DMS53 treated with DMSO at 0.1 percent for 48 hours (cell line): ENCODE data around the gene UGT1A5.
"Not testable (repeated sequence)": the region's sequence is repeated elsewhere in the genome, so short reads cannot be mapped to it uniquely, and the experiment has no call there.

Experiments used
- DNase-seq: peaks from one replicate; lab custom pipeline; 2025; ENCODE audit not compliant: unreplicated experiment; lab: John Stamatoyannopoulos, UW

UGT1A5 gene

DNA sequence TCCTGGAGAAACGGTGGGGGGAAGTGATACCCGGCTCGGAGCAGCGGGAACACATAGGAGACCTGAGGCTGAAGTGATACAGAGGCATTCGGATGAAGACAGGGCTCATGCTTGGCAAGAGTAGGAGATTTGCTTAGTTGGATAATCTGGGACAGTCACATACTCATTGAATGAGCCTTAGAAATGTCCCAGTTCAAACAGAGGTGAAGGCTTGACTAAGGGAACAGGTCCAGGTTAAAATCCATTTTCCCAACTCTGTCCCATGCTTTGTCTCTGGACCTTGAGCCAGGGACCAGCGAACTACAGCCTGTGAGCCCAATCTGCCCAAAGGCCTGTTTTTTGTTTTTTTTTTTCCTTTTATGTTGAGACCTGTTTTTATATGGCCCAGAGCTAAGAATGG lies 18.7 kb upstream of the UGT1A5 start:
- DNase-seq = no peak

DNA sequence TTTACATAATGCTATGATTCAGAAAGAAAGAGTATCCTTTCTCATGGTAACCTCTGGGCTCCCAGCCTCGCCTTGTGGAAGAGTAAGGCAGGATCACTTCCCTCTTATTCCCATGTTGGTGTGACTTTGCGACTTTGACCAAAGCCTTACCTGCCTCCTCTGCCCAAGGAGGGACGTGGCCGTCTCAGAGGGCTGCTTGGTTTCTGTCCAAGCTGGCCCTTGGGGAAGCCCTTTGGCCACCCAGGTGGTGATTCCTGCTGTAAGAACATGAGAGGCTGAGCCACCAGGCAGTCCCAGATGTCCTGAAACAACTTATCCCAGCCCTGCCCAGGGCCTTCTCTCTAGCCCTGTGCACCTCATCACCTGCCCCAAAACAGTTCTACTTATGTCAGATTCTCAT lies 14.0 kb upstream of the UGT1A5 start:
- no peak for DNase-seq

DNA sequence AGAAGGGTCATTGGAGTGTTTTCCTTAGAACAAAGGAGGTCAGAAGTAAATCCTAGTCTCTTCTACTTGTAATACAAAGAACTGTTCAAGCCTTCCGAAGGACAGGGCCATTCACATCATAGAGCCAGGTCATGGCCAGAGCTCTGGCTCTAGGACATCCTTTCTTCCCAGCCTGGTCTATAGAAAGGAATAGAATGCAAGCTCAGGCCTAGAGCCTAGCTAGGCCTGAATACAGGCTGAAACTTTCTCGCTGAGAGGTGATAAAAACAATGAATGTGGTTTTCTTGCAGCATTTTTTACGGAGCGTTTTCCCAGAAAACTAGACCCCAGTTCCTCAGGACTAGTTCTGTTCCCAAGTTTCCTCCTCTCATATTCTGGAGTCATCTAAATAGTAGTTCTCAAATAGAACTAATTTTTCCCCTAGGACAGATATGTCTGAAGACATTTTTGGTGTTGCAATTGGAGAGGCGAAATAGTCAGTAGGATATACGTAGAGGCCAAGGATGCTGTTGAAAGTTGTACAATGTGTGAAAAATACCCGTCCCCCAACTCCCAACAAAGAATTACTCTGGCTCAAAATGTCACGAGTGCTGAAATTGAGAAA lies 13.2 kb upstream of the UGT1A5 start:
- DNase-seq = no peak

DNA sequence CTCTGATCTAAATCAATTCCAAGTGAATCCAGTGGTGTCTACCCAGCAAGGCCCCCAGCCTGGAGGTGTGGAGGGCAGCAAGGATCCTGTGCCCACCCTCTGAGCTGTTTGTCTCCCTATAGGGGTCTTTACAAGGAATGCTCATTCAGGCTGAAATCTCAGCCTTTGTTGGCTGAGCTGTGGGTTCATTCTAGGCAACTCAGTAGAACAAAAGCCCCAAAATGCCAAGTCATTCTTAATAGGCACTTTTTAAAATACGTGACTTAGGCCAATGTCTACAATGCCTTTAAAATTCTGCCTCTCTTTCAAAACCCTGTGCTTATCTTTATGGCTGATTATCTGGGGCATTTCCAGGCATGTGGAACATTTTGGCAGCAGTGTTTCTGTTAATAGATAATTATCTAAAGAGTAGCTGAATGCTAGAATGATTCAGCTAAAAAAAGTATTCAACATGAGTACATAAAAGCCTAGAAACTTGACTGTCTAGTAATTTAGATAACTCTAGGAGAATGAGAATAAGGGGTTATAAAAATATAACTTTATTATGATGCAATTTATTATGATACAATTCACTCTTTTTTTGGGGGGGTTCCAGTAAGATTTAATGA lies 12.6 kb upstream of the UGT1A5 start:
- no peak for DNase-seq

DNA sequence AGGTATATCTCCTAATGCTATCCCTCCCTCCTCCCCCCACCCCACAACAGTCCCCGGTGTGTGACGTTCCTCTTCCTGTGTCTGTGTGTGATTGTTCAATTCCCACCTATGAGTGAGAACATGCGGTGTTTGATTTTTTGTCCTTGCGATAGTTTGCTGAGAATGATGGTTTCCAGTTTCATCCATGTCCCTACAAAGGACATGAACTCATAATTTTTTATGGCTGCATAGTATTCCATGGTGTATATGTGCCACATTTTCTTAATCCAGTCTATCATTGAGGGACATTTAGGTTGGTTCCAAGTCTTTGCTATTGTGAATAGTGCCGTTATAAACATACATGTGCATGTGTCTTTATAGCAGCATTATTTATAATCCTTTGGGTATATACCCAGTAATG lies 11.9 kb upstream of the UGT1A5 start:
- DNase-seq = not testable (repeated sequence)

DNA sequence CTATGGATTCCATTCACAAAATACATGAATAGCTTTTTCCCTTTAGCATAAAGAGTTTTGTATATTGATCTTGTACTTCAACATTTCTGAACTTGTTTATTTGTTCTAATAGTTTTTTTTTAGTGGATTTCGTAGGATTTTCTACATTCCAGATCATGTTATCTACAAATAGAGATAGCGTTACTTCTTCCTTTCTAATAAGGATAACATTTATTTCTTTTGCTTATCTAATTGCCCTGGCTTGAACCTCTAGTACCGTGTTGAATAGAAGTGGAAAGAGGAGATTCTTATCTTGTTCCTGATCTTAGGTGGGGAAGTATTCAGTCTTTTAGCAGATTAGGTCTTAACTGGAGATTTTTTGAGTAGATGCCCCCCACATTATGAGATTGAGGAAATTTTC lies 10.5 kb upstream of the UGT1A5 start:
- no peak for DNase-seq

DNA sequence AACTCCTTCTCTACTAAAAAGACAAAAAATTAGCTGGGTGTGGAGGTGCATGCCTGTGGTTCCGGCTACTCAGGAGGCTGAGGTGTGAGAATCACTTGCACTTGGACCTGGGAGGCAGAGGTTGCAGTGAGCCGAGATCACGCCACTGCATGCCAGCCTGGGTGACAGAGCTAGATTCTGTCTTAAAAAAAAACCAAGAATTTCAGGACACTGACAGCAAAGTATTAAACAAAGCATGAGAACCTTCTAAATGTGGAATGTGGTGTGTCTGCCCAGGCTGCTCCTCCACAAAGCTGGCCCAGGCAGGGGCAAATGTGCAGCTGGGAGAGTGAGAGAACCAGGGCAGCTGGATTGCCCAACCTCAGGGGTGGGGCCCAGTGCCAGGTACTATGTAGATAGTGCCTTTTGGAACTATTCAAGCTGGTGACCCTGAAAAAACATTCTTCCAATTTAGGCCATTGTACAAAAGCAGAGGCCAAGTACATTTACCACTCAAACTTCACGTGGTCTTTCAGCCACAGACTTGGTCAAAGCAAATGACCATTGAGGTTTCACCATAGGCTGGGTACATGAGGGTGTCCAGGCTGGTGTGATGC lies 6.7 kb upstream of the UGT1A5 start:
- DNase-seq = no peak

DNA sequence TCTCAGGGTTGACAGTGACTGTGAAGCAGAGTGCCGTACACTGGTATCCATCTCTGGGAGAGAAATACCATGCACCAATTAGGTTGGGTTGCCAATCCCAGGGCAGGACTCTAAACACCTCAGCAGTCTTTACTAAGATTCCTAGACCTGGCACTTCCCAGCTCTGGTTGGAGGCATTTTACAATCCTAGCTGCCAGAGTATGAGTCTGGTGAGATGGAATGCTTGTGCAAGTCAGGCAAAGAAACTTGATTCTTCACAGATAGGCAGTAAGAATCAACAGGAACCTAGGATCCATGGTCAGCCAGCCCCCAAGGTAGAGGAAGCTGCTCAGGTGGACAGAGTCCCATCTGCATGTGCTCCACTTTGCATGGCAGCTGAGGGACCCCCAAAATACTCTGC lies 6.0 kb upstream of the UGT1A5 start:
- no peak for DNase-seq

DNA sequence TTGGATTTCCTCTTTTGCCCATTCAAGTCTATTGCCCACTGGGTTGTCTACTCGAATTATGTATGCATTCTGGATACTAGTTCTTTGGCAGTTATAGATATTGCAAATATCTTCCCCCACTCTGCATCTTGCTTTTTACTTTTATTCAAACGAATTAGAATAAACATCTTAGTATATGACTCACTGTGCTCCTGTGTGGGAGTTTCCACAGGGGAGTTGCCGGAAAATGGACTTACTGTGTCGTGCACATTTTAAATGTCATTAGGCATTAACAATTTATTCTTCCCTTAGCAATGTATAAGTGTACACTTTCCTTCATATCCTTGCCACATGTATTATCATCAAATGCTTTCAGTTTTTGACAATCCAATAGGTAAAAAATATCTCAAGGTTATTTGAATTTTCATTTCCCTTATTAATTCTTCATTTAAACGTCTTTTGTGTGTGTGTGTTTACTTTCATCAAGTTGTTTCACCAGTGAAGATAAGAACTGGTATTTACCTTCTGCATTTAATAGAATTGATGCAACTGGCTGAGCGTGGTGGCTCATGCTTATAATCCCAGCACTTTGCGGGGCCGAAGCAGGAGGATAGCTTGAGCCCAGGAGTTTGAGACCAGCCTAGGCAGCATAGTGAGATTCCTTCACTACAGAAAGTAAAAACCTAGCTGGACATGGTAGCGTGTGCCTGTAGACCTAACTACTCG lies 4.6 kb upstream of the UGT1A5 start:
- DNase-seq = no peak

DNA sequence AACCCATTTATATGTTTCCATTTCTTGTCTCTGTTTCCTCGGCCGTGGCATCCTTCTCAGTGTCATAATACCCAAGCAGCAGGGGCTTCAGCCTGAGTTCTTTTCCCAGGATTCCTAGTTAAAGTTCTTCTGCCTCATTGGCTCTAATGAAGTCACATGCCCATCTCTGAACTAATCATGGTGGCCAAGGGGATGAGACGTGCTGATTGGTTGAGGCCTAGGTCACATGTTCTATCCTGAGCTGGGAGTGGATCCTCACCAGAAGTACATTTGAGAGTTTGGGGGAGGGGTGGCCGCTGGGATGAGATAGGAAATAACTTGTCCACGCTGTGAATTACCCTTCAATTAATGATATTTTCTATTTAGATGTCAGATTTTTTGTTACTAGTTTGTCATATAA lies 3.8 kb upstream of the UGT1A5 start:
- no peak for DNase-seq

DNA sequence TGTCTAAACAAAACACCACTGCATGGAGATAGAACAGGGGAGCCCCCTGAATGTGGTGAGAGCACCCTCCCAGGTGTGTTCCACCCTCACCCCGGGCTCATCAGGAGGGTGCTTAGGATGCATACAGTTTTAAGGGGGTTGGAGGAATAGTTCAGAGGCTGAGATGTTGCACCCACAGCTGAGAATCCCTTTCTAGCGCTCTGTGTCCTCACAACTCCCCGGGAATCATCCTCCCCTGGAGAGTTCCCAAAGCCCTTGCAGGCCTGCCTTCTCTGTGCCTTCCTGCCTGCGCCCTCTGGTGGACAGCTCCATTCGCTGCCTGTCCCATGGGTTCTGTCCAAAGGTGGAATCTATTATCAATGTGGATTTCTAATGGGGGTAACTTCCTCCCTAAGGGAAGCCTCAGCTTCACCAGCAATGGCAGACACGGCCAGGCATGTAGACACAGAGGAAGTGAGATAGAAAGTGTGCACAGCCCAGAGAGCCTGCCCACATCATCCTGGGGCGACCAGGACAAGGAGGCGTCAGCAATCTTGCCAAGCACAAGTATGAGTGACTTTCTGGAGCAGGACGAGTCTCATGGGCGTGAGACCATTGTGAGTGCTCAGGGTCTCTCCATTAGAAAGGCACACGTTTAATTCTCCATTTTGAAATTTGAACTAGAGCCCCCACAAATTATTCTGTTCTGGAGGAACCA lies 1.2 kb upstream of the UGT1A5 start:
- DNase-seq = peak; percentile 39

DNA sequence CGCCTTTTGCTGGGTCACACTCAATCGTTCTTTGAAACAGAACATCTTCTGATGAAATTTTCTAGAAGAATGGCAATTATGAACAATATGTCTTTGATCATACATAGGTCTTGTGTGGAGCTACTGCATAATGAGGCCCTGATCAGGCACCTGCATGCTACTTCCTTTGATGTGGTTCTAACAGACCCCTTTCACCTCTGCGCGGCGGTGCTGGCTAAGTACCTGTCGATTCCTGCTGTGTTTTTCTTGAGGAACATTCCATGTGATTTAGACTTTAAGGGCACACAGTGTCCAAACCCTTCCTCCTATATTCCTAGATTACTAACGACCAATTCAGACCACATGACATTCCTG lies 532 bp downstream of the UGT1A5 start:
- DNase-seq = no peak

DNA sequence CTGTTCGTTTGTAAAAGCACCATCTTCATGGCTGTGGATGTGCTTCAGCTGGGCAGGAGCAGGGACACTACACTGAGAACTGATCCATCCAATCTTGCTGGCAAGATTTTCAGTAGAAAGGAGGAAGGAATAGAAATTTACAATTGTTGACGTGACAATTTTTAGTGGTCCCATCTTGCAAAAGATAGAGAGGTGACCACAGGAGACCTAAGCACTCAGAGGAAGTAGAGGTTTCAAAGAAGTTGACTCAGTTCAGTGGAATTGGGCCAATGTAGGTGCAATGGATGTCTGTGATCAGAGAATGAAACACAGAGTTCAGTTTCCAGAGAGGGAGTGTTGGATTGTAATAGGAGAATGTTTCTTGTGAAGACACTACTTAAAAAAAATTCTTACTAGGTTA lies 1.4 kb downstream of the UGT1A5 start:
- no peak for DNase-seq

DNA sequence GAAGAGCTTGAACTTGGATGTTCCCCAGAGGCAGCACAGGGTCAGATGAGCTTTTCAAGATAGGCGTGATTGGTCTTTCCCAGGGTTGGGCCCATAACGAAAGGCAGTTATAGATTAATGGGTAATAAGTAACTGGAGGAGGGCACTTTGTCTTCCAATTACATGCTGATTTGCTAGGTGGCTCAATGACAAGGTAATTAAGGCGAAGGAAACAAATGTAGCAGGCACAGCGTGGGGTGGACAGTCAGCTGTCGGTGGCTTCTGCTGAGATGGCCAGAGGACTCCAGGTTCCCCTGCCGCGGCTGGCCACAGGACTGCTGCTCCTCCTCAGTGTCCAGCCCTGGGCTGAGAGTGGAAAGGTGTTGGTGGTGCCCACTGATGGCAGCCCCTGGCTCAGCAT lies 5.8 kb downstream of the UGT1A5 start, which contains the start of gene UGT1A4:
UGT1A4 (plus strand) TSS at position 185 of the 400 bp plus-strand sequence; CDS start at position 270, 85 bp downstream.
- DNase-seq = no peak

DNA sequence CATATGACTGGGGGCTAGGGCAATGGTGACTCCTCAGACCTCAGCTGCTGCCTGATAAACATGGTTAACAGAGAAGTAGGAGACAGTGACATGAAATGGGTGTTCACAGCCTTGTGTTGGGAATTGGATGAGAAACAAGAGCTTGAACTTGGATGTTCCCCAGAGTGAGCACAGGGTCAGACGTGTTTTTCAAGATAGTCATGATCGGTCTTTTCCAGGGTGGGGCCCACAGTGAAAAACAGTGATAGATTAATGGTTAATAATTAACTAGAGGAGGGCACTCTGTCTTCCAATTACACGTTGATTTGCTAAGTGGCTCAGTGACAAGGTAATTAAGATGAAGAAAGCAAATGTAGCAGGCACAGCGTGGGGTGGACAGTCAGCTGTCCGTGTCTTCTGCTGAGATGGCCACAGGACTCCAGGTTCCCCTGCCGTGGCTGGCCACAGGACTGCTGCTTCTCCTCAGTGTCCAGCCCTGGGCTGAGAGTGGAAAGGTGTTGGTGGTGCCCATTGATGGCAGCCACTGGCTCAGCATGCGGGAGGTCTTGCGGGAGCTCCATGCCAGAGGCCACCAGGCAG lies 16.1 kb downstream of the UGT1A5 start, which contains the start of gene UGT1A3:
UGT1A3 (plus strand) TSS at position 320 of the 579 bp plus-strand sequence; CDS start at position 405, 85 bp downstream.
- no peak for DNase-seq

DNA sequence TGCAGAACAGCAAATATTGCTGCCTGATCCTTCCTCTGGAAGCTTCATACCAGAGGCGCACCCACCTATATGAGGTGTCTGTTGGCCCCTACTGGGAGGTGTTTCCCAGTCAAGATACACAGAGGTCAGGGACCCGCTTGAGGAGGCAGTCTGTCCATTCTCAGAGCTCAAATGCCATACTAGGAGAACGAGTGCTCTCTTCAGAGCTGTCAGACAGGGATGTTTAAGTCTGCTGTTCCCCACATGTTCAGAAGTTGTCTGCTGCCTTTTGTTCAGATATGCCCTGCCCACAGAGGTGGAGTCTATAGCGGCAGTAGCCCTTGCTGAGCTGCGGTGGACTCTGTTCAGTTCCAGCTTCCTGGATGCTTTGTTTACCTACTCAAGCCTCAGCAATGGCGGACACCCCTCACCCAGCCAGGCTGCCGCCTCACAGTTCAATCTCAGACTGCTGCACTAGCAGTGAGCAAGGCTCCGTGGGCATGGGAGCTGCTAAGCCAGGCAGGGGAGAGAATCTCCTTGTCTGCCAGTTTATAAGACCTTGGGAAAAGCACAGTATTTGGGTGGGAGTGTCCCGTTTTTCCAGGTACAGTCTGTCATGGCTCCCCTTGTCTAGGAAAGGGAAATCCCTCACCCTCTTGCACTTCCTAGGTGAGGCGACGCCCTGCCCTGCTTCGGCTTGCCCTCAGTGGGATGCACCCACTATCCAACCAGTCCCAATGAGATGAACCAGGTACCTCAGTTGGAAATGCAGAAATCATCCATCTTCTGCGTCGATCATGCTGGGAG lies 24.4 kb downstream of the UGT1A5 start:
- DNase-seq = not testable (repeated sequence)

DNA sequence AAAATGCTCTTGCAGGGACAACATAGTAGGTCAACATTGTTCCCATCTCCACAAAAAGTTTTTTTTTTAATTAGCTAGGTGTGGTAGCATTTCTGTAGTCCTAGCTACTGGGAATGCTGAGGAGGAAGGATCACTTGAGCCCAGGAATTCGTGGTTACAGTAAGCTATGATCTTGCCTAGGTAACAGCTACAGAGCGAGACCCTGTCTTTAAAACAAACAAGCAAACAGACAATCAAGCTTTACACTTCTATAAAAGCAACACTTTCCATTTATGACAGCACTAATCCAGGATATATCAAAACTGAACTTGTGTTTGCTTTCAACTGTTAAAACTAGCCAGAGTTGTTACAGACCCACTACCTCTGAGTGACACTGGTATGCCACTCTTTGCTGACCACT lies 28.2 kb downstream of the UGT1A5 start:
- DNase-seq = no peak

DNA sequence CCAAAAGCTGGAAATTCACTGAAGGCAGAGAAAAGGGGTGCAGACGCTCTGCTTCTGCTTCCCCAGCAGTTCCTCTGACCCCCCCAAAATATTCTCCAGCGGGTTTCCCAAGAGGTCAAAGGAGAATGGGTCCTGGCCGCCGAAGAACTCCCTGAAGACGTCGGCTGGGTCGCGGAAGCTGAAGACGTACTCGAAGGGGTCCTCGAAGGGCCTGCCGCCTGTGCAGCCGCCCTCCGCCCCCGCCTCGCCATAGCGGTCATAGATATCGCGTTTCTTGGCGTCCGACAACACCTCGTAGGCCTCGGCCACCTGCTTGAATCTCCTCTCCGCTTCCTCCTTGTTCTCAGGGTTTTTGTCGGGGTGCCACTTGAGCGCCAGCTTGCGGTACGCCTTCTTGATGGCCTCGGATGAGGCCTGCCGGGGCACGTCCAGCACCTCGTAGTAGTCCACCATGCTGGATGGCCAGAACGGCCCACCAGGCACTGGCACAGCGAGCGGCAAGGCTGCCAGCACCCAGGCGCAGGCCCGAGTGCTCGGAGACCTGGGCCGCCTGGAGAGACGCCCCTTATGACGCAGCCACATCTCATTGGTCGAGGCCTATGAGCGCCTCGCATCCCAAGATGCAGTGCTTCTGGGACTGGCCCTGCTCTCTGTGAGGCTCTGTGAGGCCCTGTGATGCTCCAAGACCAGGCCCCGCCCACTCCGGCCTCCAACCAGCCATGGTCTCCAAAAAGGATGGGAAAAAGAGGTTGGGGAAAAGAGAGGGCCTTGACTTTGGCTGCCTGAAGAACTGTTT lies 31.0 kb downstream of the UGT1A5 start:
- DNase-seq = no peak

DNA sequence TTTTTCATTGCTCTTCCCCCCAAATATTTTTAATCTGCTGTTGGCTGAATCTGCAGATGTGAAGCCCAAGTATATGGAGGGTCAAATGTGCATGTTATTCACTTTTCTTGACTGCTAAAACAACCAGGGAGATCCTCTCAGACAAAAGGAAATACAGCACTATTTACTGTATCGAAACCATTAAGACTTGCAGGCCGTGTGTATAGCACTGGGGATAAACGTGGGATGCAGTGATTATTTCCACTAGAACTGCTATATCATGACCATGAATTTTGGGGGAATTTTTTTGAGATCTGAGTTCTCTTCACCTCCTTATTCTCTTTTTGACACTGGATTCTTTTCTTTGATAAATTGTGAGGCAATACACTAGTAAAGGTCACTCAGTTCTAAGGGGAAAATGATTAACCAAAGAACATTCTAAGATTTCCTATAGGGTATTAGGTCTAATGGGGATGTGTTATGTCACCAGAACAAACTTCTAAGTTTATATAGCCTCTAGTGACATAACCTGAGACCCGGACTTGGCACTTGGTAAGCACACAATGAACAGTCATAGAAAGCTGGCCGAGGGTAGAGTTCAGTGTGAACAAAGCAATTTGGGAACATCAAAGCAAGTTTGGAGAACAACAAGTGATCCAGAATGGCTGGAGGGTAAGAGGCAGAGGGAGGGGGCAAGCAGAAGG lies 32.5 kb downstream of the UGT1A5 start:
- no peak for DNase-seq
